A673 (cell line): ENCODE data around the gene HOXC10.

Experiments
- EZH2 ChIP-seq: fragments of 200-600 bp; sonication (generic); IDR thresholded peaks from 2 replicates; pipeline ENCODE4 v1.6.1; 2017; ENCODE audit warnings: borderline replicate concordance, low read depth, mild to moderate bottlenecking, mixed read lengths, antibody characterized with exemption, low read length; ENCODE audit not compliant: poor library complexity, severe bottlenecking
- TF ChIP-seq, protein P1 (sequence below): fragments of 300-800, 200-600 bp; sonication (generic); conservative IDR thresholded peaks from 2 replicates; pipeline ENCODE4 v1.5.1; 2017; ENCODE audit warnings: low read depth, mild to moderate bottlenecking, antibody characterized with exemption, low read length, moderate library complexity, mixed read lengths

- TF ChIP-seq, protein P1, sequence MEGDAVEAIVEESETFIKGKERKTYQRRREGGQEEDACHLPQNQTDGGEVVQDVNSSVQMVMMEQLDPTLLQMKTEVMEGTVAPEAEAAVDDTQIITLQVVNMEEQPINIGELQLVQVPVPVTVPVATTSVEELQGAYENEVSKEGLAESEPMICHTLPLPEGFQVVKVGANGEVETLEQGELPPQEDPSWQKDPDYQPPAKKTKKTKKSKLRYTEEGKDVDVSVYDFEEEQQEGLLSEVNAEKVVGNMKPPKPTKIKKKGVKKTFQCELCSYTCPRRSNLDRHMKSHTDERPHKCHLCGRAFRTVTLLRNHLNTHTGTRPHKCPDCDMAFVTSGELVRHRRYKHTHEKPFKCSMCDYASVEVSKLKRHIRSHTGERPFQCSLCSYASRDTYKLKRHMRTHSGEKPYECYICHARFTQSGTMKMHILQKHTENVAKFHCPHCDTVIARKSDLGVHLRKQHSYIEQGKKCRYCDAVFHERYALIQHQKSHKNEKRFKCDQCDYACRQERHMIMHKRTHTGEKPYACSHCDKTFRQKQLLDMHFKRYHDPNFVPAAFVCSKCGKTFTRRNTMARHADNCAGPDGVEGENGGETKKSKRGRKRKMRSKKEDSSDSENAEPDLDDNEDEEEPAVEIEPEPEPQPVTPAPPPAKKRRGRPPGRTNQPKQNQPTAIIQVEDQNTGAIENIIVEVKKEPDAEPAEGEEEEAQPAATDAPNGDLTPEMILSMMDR: no peak
- TF ChIP-seq EZH2: no peak
These were observed 3.0 kb upstream of the HOXC10 start for GRCh38 chr12:53981634-53982565.
